Gastroesophageal sphincter (tissue), 4 donors: ENCODE results near the gene AGAP9. TPM values are rescaled to one million over a fixed set of nuclear protein-coding genes. Genes with fewer than 3 reads are reported as not detected.
"Not testable (repeated sequence)": the region's sequence is repeated elsewhere in the genome, so short reads cannot be mapped to it uniquely, and the experiment has no call there.

Experiments used
- ATAC-seq: fragments of 150-250 bp; one replicate; pipeline ENCODE4 v1.9.1; 2016; ENCODE audit warnings: mild to moderate bottlenecking, moderate library complexity
- H3K27ac ChIP-seq, 4 donors: fragments of 200-600 bp; sonication (generic) in 3 of 4; 1 replicate in 3 of 4; 2 replicates in 1 of 4; pipeline ENCODE4 v1.5.1; 2016 to 2019
- H3K27me3 ChIP-seq: fragments of 200-600 bp; sonication (generic); one replicate; pipeline ENCODE4 v1.5.1; 2019
- H3K36me3 ChIP-seq, 2 donors: fragments of 200-600 bp; sonication (generic); one replicate each; pipeline ENCODE4 v1.5.1; 2019; ENCODE audit warnings: control low read depth in 1 of 2
- H3K4me1 ChIP-seq, 3 donors: fragments of 200-600 bp; sonication (generic); 1 replicate in 2 of 3; 2 replicates in 1 of 3; pipeline ENCODE4 v1.5.1; 2016 to 2019; ENCODE audit warnings: control low read depth in 2 of 3
- H3K4me3 ChIP-seq, 2 donors: fragments of 200-600 bp; sonication (generic); one replicate each; pipeline ENCODE4 v1.5.1; 2019; ENCODE audit warnings: mild to moderate bottlenecking in 1 of 2, moderate library complexity in 1 of 2
- H3K9me3 ChIP-seq, 3 donors: fragments of 200-600 bp; sonication (generic); one replicate each; pipeline ENCODE4 v1.5.1; 2017 to 2019; ENCODE audit warnings: control low read depth in 2 of 3
- WGBS, 2 donors: methylation state at CpG; one replicate each; pipeline ENCODE4 v1.1.5; 2018; ENCODE audit warnings: low coverage in 1 of 2; 5-methylcytosine and 5-hydroxymethylcytosine counted together
- total RNA-seq, 4 donors: library from RNA; depleted of rRNA; stranded (reverse); fragments of >200 nt; gene quantifications; one replicate each; pipeline ENCODE4 v1.1.0, GENCODE V29; 2016

Gene AGAP9
- 10 to 100 TPM in 1 of 4 donors, 1 to 10 TPM in 3; 1.6 to 11.7 (median 5.1) TPM for total RNA-seq

GRCh38 chr10:47523475-47523874 lies at the start of gene AGAP9:
Gene AGAP9, minus strand, starts transcription at chr10:47523638. Its CDS starts 112 bp downstream, at chr10:47523526.
- H3K36me3 ChIP-seq, ATAC-seq, H3K4me1 ChIP-seq, H3K27me3 ChIP-seq, H3K9me3 ChIP-seq, H3K4me3 ChIP-seq, H3K27ac ChIP-seq: not testable (repeated sequence)
- no CpG with 5 or more reads among the region's 20 CpGs for WGBS, 2 donors

- not testable (repeated sequence) for H3K27ac ChIP-seq, H3K4me3 ChIP-seq, H3K9me3 ChIP-seq, ATAC-seq, H3K36me3 ChIP-seq, H3K27me3 ChIP-seq, H3K4me1 ChIP-seq
- WGBS, 2 donors = 80% methylated on average over 2 of the region's 9 CpGs; no CpG with 5 or more reads in 1 of the 2 donors
Observed at GRCh38 chr10:47571138-47571912, 47.9 kb upstream of the AGAP9 start.

GRCh38 chr10:47566757-47567156 lies 43.3 kb upstream of the AGAP9 start:
- H3K27ac ChIP-seq, H3K36me3 ChIP-seq, ATAC-seq, H3K27me3 ChIP-seq, H3K4me3 ChIP-seq, H3K4me1 ChIP-seq, H3K9me3 ChIP-seq: not testable (repeated sequence)
- no CpG with 5 or more reads among the region's 7 CpGs for WGBS, 2 donors

- H3K36me3 ChIP-seq, H3K27me3 ChIP-seq, H3K27ac ChIP-seq, H3K4me1 ChIP-seq, H3K9me3 ChIP-seq, ATAC-seq: not testable (repeated sequence)
- peak overlapping the region in 1 of 2 donors; percentile 27 for H3K4me3 ChIP-seq
- 13 to 39% methylated on average over 4 to 12 of the region's 18 CpGs for WGBS, 2 donors
Observed at GRCh38 chr10:47566108-47566699, 42.8 kb upstream of the AGAP9 start.

- ATAC-seq, H3K9me3 ChIP-seq, H3K27me3 ChIP-seq, H3K4me1 ChIP-seq, H3K27ac ChIP-seq, H3K36me3 ChIP-seq: not testable (repeated sequence)
- peak overlapping the region in 1 of 2 donors; percentile 27 for H3K4me3 ChIP-seq
- no CpG with 5 or more reads among the region's 47 CpGs for WGBS, 2 donors
Observed at GRCh38 chr10:47565517-47565920, 42.1 kb upstream of the AGAP9 start.

- not testable (repeated sequence) for H3K4me1 ChIP-seq, H3K27me3 ChIP-seq, H3K36me3 ChIP-seq, H3K4me3 ChIP-seq, ATAC-seq, H3K9me3 ChIP-seq, H3K27ac ChIP-seq
- no CpG with 5 or more reads among the region's 27 CpGs for WGBS, 2 donors
Observed at GRCh38 chr10:47564953-47565352, 41.5 kb upstream of the AGAP9 start.

- not testable (repeated sequence) for H3K4me3 ChIP-seq, H3K27me3 ChIP-seq, H3K4me1 ChIP-seq, H3K27ac ChIP-seq, H3K9me3 ChIP-seq, H3K36me3 ChIP-seq, ATAC-seq
- no CpG with 5 or more reads among the region's 16 CpGs for WGBS, 2 donors
Observed at GRCh38 chr10:47564318-47564717, 40.9 kb upstream of the AGAP9 start.

GRCh38 chr10:47560452-47560851 lies 37.0 kb upstream of the AGAP9 start:
- H3K9me3 ChIP-seq, H3K27me3 ChIP-seq, ATAC-seq, H3K27ac ChIP-seq, H3K4me1 ChIP-seq, H3K36me3 ChIP-seq, H3K4me3 ChIP-seq: not testable (repeated sequence)
- WGBS, 2 donors = 100% methylated on average over 1 of the region's 7 CpGs; no CpG with 5 or more reads in 1 of the 2 donors

GRCh38 chr10:47559718-47560308 lies 36.4 kb upstream of the AGAP9 start:
- H3K27me3 ChIP-seq, H3K9me3 ChIP-seq, H3K4me3 ChIP-seq, ATAC-seq, H3K27ac ChIP-seq, H3K4me1 ChIP-seq, H3K36me3 ChIP-seq: not testable (repeated sequence)
- WGBS, 2 donors = 46 to 73% methylated on average over 1 of the region's 1 CpG

GRCh38 chr10:47558109-47558508 lies 34.7 kb upstream of the AGAP9 start:
- WGBS, 2 donors = 43 to 67% methylated on average over 5 of the region's 5 CpGs
- H3K4me3 ChIP-seq, H3K36me3 ChIP-seq, H3K27ac ChIP-seq, H3K4me1 ChIP-seq, H3K9me3 ChIP-seq, H3K27me3 ChIP-seq, ATAC-seq: not testable (repeated sequence)

GRCh38 chr10:47557616-47558015 lies 34.2 kb upstream of the AGAP9 start:
- H3K27ac ChIP-seq, ATAC-seq, H3K9me3 ChIP-seq, H3K4me3 ChIP-seq, H3K27me3 ChIP-seq, H3K36me3 ChIP-seq, H3K4me1 ChIP-seq: not testable (repeated sequence)

GRCh38 chr10:47555334-47555733 lies 31.9 kb upstream of the AGAP9 start:
- not testable (repeated sequence) for H3K4me1 ChIP-seq, H3K4me3 ChIP-seq, H3K27me3 ChIP-seq, H3K36me3 ChIP-seq, ATAC-seq, H3K27ac ChIP-seq, H3K9me3 ChIP-seq
- 88 to 90% methylated on average over 2 of the region's 2 CpGs for WGBS, 2 donors

GRCh38 chr10:47554552-47554951 lies 31.1 kb upstream of the AGAP9 start:
- not testable (repeated sequence) for H3K27ac ChIP-seq, H3K36me3 ChIP-seq, H3K27me3 ChIP-seq, H3K9me3 ChIP-seq, H3K4me1 ChIP-seq, ATAC-seq, H3K4me3 ChIP-seq
- WGBS, 2 donors = 69 to 80% methylated on average over 1 to 3 of the region's 6 CpGs

- 53% methylated on average over 5 of the region's 17 CpGs; no CpG with 5 or more reads in 1 of the 2 donors for WGBS, 2 donors
- not testable (repeated sequence) for ATAC-seq
Observed at GRCh38 chr10:47553860-47554247, 30.4 kb upstream of the AGAP9 start.

More at GRCh38 chr10:47553860-47554247, 30.4 kb upstream of the AGAP9 start:
- not testable (repeated sequence) for H3K4me1 ChIP-seq, H3K36me3 ChIP-seq, H3K9me3 ChIP-seq, H3K27me3 ChIP-seq
- H3K27ac ChIP-seq = peak overlapping the region; percentile 80 to 84 (median 82)
- peak overlapping the region; percentile 62 to 91 for H3K4me3 ChIP-seq
